Activated T-cell treated with anti-CD3 and anti-CD28 coated beads, Interleukin-2, amount 50 U/mL, for 24 hours (primary cell): Measurements from ENCODE around the gene GPBP1.
"Not testable (repeated sequence)": the region's sequence is repeated elsewhere in the genome, so short reads cannot be mapped to it uniquely, and the experiment has no call there.

Source experiments
- DNase-seq: peaks from one replicate; pipeline ENCODE4 v3.0.0-alpha.2; 2020
- H3K27ac Mint-ChIP-seq: 2 replicates; pipeline ENCODE4 v1.8.0; 2020; ENCODE audit warnings: mild to moderate bottlenecking, mixed read lengths
- H3K27me3 Mint-ChIP-seq: 2 replicates; pipeline ENCODE4 v1.8.0; 2020; ENCODE audit warnings: mixed read lengths
- H3K36me3 Mint-ChIP-seq: 2 replicates; pipeline ENCODE4 v1.8.0; 2020; ENCODE audit warnings: low read depth, mixed read lengths
- H3K4me1 Mint-ChIP-seq: 2 replicates; pipeline ENCODE4 v1.8.0; 2020; ENCODE audit warnings: low read depth, mixed read lengths
- H3K4me3 Mint-ChIP-seq: 2 replicates; pipeline ENCODE4 v1.8.0; 2020; ENCODE audit warnings: mild to moderate bottlenecking, moderate library complexity, mixed read lengths
- H3K9me3 Mint-ChIP-seq: 2 replicates; pipeline ENCODE4 v1.8.0; 2020; ENCODE audit warnings: mixed read lengths

The GPBP1 gene

GRCh38 chr5:57173319-57174127, at the start of gene GPBP1:
Gene GPBP1 (plus strand): TSS chr5:57174059. CDS start chr5:57214131, 40,072 bp downstream.
- peak; percentile 99 for DNase-seq
- H3K4me3 Mint-ChIP-seq = peak within 1 kb of the TSS; percentile 95
- H3K27me3 Mint-ChIP-seq = no peaks in the 10 kb centered on the region
- H3K27ac Mint-ChIP-seq = peak within 1 kb of the TSS; percentile 100
- H3K36me3 Mint-ChIP-seq = peaks cover 54% of the 10 kb centered on the region
- no peaks in the 10 kb centered on the region for H3K9me3 Mint-ChIP-seq
- peaks cover 33% of the 10 kb centered on the region for H3K4me1 Mint-ChIP-seq

DNA sequence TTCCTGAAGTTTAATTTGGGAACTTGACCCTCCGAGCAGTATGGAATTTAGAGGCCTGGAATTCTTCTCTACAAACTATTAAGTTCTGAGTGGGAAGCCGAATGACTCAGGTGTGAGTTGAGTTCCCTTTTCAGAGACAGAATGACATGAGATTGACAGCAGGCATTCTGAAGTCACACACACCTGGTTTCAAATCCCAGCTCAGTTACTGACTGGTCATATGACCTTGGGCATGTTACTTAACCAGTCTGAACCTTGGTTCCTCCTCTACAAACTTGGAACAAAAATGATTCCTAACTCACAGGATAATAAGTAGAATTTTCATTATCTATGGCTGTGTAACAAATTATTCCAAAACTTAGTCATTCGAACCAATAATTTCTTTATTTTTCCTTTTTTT, 45.5 kb upstream of the GPBP1 start:
- no peak overlapping the region for H3K4me3 Mint-ChIP-seq
- H3K9me3 Mint-ChIP-seq = peaks cover 4% of the 10 kb centered on the region
- no peaks in the 10 kb centered on the region for H3K27me3 Mint-ChIP-seq
- no peak overlapping the region for H3K27ac Mint-ChIP-seq
- H3K4me1 Mint-ChIP-seq = no peaks in the 10 kb centered on the region
- H3K36me3 Mint-ChIP-seq = no peaks in the 10 kb centered on the region
- no peak for DNase-seq

- Mint-ChIP-seq H3K27me3 (no peaks in the 10 kb centered on the region), H3K4me1 (no peaks in the 10 kb centered on the region), H3K9me3 (no peaks in the 10 kb centered on the region), H3K36me3 (no peaks in the 10 kb centered on the region), H3K4me3 (no peak overlapping the region), H3K27ac (no peak overlapping the region)
- DNase-seq = no peak
Measured at GRCh38 chr5:57133574-57133973, 40.3 kb upstream of the GPBP1 start.

- Mint-ChIP-seq H3K27me3 (no peaks in the 10 kb centered on the region), H3K4me1 (no peaks in the 10 kb centered on the region), H3K36me3 (no peaks in the 10 kb centered on the region), H3K27ac (no peak overlapping the region), H3K9me3 (no peaks in the 10 kb centered on the region), H3K4me3 (no peak overlapping the region)
- DNase-seq = no peak
Measured at GRCh38 chr5:57137401-57137800, 36.5 kb upstream of the GPBP1 start.

GRCh38 chr5:57152316-57152715, 21.5 kb upstream of the GPBP1 start:
- no peaks in the 10 kb centered on the region for H3K4me1 Mint-ChIP-seq
- H3K27ac Mint-ChIP-seq = no peak overlapping the region
- peaks cover 3% of the 10 kb centered on the region for H3K9me3 Mint-ChIP-seq
- no peak overlapping the region for H3K4me3 Mint-ChIP-seq
- H3K27me3 Mint-ChIP-seq = peaks cover 7% of the 10 kb centered on the region
- DNase-seq = no peak
- H3K36me3 Mint-ChIP-seq = no peaks in the 10 kb centered on the region

DNA sequence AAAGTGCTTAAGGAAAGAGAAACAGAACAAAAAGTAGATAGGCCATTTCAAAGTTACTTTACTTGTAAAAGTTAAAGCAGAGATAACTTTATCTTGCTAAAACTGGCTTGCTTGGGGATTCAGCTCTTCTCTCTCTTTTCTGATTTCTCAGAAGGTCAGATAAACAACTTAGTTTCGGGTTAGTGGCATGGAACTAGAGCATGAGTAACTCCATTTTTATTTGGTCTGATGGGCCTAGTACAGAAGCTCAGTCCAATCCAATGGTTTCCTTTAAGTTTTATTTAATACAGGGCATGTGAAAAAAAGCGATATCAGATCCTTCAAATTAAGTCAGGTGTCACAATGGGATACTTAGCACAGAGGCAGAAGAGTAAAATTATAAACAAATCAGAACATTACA, 18.8 kb upstream of the GPBP1 start:
- H3K9me3 Mint-ChIP-seq = peaks cover 11% of the 10 kb centered on the region
- no peaks in the 10 kb centered on the region for H3K27me3 Mint-ChIP-seq
- no peak for DNase-seq
- no peak overlapping the region for H3K4me3 Mint-ChIP-seq
- no peaks in the 10 kb centered on the region for H3K4me1 Mint-ChIP-seq
- H3K36me3 Mint-ChIP-seq = peaks cover 4% of the 10 kb centered on the region
- no peak overlapping the region for H3K27ac Mint-ChIP-seq

DNA sequence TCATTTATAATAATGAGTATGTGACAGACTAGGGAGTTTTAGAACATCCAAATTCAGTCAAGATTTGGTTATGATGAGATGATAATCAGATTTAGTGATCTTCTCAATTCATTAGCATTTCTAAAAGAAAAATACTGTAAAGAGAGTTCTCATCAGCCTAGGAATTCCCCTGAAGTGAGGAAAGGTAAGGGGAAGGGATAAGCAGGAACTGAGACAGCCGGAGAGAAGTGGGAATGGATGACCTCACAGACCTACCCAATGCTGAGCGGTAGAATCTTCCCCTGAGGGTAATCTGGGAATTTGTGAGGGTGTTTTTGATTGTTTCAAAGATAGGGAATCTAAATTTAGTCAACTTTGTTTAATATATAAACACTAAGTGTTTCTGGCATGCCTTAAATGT, 16.7 kb upstream of the GPBP1 start:
- no peaks in the 10 kb centered on the region for H3K4me1 Mint-ChIP-seq
- no peak for DNase-seq
- no peak overlapping the region for H3K4me3 Mint-ChIP-seq
- H3K36me3 Mint-ChIP-seq = peaks cover 4% of the 10 kb centered on the region
- H3K27me3 Mint-ChIP-seq = no peaks in the 10 kb centered on the region
- peaks cover 11% of the 10 kb centered on the region for H3K9me3 Mint-ChIP-seq
- H3K27ac Mint-ChIP-seq = no peak overlapping the region

DNA sequence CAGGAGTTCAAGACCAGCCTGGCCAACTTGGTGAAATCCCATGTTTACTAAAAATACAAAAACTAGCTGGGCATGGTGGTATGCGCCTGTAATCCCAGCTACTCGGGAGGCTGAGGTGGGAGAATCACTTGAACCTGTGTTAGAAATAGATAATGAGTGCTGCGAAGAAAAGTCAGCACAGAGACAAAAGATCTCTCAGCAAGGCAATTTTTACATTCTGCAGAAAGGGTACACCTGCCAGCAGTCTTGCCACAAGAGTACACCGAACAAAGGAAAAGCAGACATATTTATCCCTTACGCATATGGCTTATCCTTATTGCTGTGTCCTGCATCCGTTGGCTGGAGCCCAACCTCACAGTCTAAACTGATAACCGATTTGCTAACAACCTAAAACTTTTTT, 16.2 kb upstream of the GPBP1 start:
- no peak overlapping the region for H3K4me3 Mint-ChIP-seq
- no peaks in the 10 kb centered on the region for H3K27me3 Mint-ChIP-seq
- H3K27ac Mint-ChIP-seq = no peak overlapping the region
- DNase-seq = no peak
- peaks cover 11% of the 10 kb centered on the region for H3K9me3 Mint-ChIP-seq
- H3K4me1 Mint-ChIP-seq = no peaks in the 10 kb centered on the region
- H3K36me3 Mint-ChIP-seq = peaks cover 4% of the 10 kb centered on the region

GRCh38 chr5:57163553-57164006, 10.3 kb upstream of the GPBP1 start:
- no peak overlapping the region for H3K27ac Mint-ChIP-seq
- no peaks in the 10 kb centered on the region for H3K27me3 Mint-ChIP-seq
- DNase-seq = no peak
- no peaks in the 10 kb centered on the region for H3K36me3 Mint-ChIP-seq
- H3K4me1 Mint-ChIP-seq = peaks cover 4% of the 10 kb centered on the region
- no peak overlapping the region for H3K4me3 Mint-ChIP-seq
- no peaks in the 10 kb centered on the region for H3K9me3 Mint-ChIP-seq

- no peaks in the 10 kb centered on the region for H3K36me3 Mint-ChIP-seq
- H3K4me1 Mint-ChIP-seq = peaks cover 4% of the 10 kb centered on the region
- DNase-seq = no peak
- no peaks in the 10 kb centered on the region for H3K9me3 Mint-ChIP-seq
- no peak overlapping the region for H3K4me3 Mint-ChIP-seq
- no peaks in the 10 kb centered on the region for H3K27me3 Mint-ChIP-seq
- no peak overlapping the region for H3K27ac Mint-ChIP-seq
Measured at GRCh38 chr5:57164124-57164523, 9.7 kb upstream of the GPBP1 start.

- DNase-seq, H3K27ac Mint-ChIP-seq, H3K36me3 Mint-ChIP-seq, H3K27me3 Mint-ChIP-seq, H3K4me1 Mint-ChIP-seq, H3K9me3 Mint-ChIP-seq, H3K4me3 Mint-ChIP-seq: not testable (repeated sequence)
Measured at GRCh38 chr5:57165171-57165570, 8.7 kb upstream of the GPBP1 start.

- Mint-ChIP-seq H3K27ac (no peak overlapping the region), H3K36me3 (no peaks in the 10 kb centered on the region), H3K27me3 (no peaks in the 10 kb centered on the region), H3K4me1 (peaks cover 4% of the 10 kb centered on the region), H3K4me3 (no peak overlapping the region), H3K9me3 (no peaks in the 10 kb centered on the region)
- no peak for DNase-seq
Measured at GRCh38 chr5:57166276-57166675, 7.6 kb upstream of the GPBP1 start.

- H3K36me3 Mint-ChIP-seq = no peaks in the 10 kb centered on the region
- no peak overlapping the region for H3K27ac Mint-ChIP-seq
- no peak overlapping the region for H3K4me3 Mint-ChIP-seq
- H3K9me3 Mint-ChIP-seq = no peaks in the 10 kb centered on the region
- no peaks in the 10 kb centered on the region for H3K27me3 Mint-ChIP-seq
- peaks cover 10% of the 10 kb centered on the region for H3K4me1 Mint-ChIP-seq
- no peak for DNase-seq
Measured at GRCh38 chr5:57167201-57167600, 6.7 kb upstream of the GPBP1 start.

DNA sequence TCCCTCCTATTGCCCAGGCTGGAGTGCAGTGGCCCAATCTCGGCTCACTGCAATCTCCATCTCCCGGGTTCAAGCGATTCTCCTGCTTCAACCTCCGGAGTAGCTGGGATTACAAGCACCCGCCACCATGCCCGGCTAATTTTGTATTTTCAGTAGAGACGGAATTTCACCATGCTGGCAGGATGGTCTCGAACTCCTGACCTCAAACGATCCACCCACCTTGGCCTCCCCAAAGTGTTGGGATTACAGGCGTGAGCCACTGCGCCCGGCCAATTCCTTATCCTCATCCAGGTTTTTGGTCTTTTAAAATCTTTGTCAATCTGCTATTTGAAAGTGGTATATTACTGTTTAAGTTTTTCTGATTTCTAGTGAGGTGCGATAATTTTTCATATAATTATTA, 3.7 kb upstream of the GPBP1 start:
- not testable (repeated sequence) for H3K27me3 Mint-ChIP-seq, H3K9me3 Mint-ChIP-seq, DNase-seq, H3K4me3 Mint-ChIP-seq, H3K27ac Mint-ChIP-seq
- Mint-ChIP-seq H3K36me3 (peaks cover 23% of the 10 kb centered on the region), H3K4me1 (peaks cover 15% of the 10 kb centered on the region)

DNA sequence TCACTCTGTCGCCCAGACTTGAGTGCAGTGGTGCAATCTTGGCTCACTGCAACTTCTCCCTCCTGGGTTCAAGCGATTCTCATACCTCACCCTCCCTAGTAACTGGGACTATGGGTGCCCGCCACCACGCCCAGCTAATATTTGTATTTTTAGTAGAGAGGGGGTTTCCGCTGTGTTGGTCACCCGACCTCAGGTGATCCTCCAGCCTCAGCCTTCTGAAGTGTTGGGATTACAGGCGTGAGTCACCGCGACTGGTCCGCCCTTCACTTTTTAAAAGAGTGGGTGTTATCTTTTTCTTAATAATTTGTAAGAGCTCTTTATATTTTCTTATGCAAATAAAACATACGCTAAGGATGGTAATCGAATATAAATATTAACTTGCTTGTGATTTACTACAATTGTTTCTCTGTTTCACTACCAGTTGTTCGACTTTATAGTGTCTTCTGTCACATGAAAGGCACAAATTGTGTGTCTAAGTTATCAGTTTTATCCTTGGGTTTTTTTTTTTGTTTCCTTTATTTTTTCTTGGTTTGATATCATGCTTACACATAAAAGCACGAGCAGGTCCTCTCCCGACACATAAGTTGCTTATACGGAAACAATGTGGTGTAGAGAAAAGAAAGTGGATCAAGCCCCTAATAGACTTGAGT, 1.9 kb upstream of the GPBP1 start:
- peak overlapping the region; percentile 100 for H3K27ac Mint-ChIP-seq
- peaks cover 39% of the 10 kb centered on the region for H3K36me3 Mint-ChIP-seq
- no peak for DNase-seq

More for the DNA sequence above, 1.9 kb upstream of the GPBP1 start:
- H3K9me3 Mint-ChIP-seq = no peaks in the 10 kb centered on the region
- H3K4me3 Mint-ChIP-seq = peak overlapping the region; percentile 95
- peaks cover 24% of the 10 kb centered on the region for H3K4me1 Mint-ChIP-seq
- H3K27me3 Mint-ChIP-seq = no peaks in the 10 kb centered on the region
